HCT116 (cell line): ENCODE measurements around the gene CHAF1B. TPM values are rescaled to one million over a fixed set of nuclear protein-coding genes. Genes with fewer than 3 reads are reported as not detected.

Experiments
- ATAC-seq: fragments of 200-7000 bp; cut with Tn5 transposase; 2 replicates; pipeline ENCODE4 v1.9.1; 2020; ENCODE audit warnings: mild to moderate bottlenecking, moderate library complexity
- BruUV-seq: library from RNA; stranded (reverse); fragments of 400-500 nt; replicated peaks from 2 replicates; lab custom pipeline; 2021; lab: Mats Ljungman, UMichigan
- CTCF ChIA-PET: fragments of 300-600 bp; sonication (Branson Sonifier 250); formaldehyde crosslinking; loops from one replicate; lab custom pipeline; 2021; ENCODE audit warnings: antibody characterized with exemption; lab: Charles Lee
- POLR2A ChIA-PET: fragments of 300-600, 350-600 bp; sonication (Branson Sonifier 250); formaldehyde crosslinking; loops from one replicate; lab custom pipeline; 2021; ENCODE audit warnings: antibody characterized with exemption; lab: Charles Lee
- RAD21 ChIA-PET, 2 experiments: fragments of 300-600 bp; sonication (Branson Sonifier 250); formaldehyde crosslinking; loops; one replicate each; lab custom pipeline; 2023; ENCODE audit warnings: low total read pairs in 2 of 2; ENCODE audit not compliant: uncharacterized antibody in 2 of 2, unreplicated experiment in 2 of 2, low non-redundant PET in 1 of 2; lab: Charles Lee
- DNase-seq: peaks from one replicate; pipeline ENCODE4 v3.0.0-alpha.2; 2010; ENCODE audit warnings: low read depth, low spot score
- H2AFZ ChIP-seq: fragments of 200-600 bp; shearing (Covaris generic), sonication (generic); 2 replicates; pipeline ENCODE4 v1.6.1; 2017; ENCODE audit warnings: low read depth, mixed run types, mixed read lengths, antibody characterized with exemption, low read length; ENCODE audit not compliant: poor library complexity, severe bottlenecking
- H3K27ac ChIP-seq: 2 replicates; pipeline ENCODE4 v1.5.1; 2012; ENCODE audit warnings: low read depth, low read length
- H3K27me3 ChIP-seq: fragments of 200-600 bp; sonication (generic); 2 replicates; pipeline ENCODE4 v1.6.1; 2016; ENCODE audit warnings: mixed run types, low read length, mixed read lengths; ENCODE audit not compliant: insufficient read depth
- H3K36me3 ChIP-seq, 2 experiments: fragments of 200-500 bp in 1 of 2; fragments of 200-600 bp in 1 of 2; sonication (Bioruptor generic) in 1 of 2; sonication (generic) in 1 of 2; 2 replicates each; pipeline versions ENCODE4 v1.5.1 to v1.6.1; 2014 to 2016; ENCODE audit warnings: low read length in 2 of 2, inconsistent platforms in 1 of 2, mixed read lengths in 1 of 2, mixed run types in 1 of 2; ENCODE audit not compliant: insufficient read depth in 2 of 2, control insufficient read depth in 1 of 2
- H3K4me1 ChIP-seq, 2 experiments: fragments of 200-600 bp in 1 of 2; sonication (generic) in 1 of 2; 2 replicates each; pipeline versions ENCODE4 v1.5.1 to v1.6.1; 2012 to 2017; ENCODE audit warnings: low read length in 2 of 2, inconsistent platforms in 1 of 2, mild to moderate bottlenecking in 1 of 2, mixed read lengths in 1 of 2, mixed run types in 1 of 2, moderate library complexity in 1 of 2; ENCODE audit not compliant: insufficient read depth in 2 of 2, control insufficient read depth in 1 of 2
- H3K4me2 ChIP-seq: fragments of 200-600 bp; sonication (generic); 2 replicates; pipeline ENCODE4 v1.6.1; 2017; ENCODE audit warnings: mixed run types, low read length, mixed read lengths
- H3K4me3 ChIP-seq, 2 experiments: fragments of 200-600 bp in 1 of 2; sonication (generic) in 1 of 2; replicated peaks in 1 of 2; 2 replicates each; pipeline ENCODE4 v1.5.1; 2011 to 2016; ENCODE audit warnings: low read length in 2 of 2, control low read depth in 1 of 2, low read depth in 1 of 2, mild to moderate bottlenecking in 1 of 2, mixed read lengths in 1 of 2, mixed run types in 1 of 2
- H3K79me2 ChIP-seq: fragments of 200-600 bp; sonication (generic); 2 replicates; pipeline ENCODE4 v1.6.1; 2017; ENCODE audit warnings: mild to moderate bottlenecking, mixed run types, low read length, moderate library complexity, mixed read lengths; ENCODE audit not compliant: insufficient read depth
- H3K9ac ChIP-seq: fragments of 200-600 bp; sonication (generic); 2 replicates; pipeline ENCODE4 v1.6.1; 2016; ENCODE audit warnings: low read length, mixed read lengths
- H3K9me2 ChIP-seq: fragments of 200-600 bp; sonication (generic), shearing (Covaris generic); 2 replicates; pipeline ENCODE4 v1.6.1; 2017; ENCODE audit warnings: mixed run types, mild to moderate bottlenecking, moderate library complexity; ENCODE audit not compliant: insufficient read depth
- H3K9me3 ChIP-seq, 2 experiments: fragments of 200-500 bp in 1 of 2; fragments of 200-600 bp in 1 of 2; sonication (Bioruptor generic) in 1 of 2; sonication (generic) in 1 of 2; 2 replicates each; pipeline ENCODE4 v1.6.1; 2014 to 2017; ENCODE audit warnings: low read length in 2 of 2, mixed read lengths in 2 of 2, inconsistent platforms in 1 of 2, low read depth in 1 of 2, mild to moderate bottlenecking in 1 of 2, mixed run types in 1 of 2, moderate library complexity in 1 of 2; ENCODE audit not compliant: control insufficient read depth in 1 of 2, insufficient read depth in 1 of 2
- H4K20me1 ChIP-seq: fragments of 200-600 bp; sonication (generic), shearing (Covaris generic); 2 replicates; pipeline ENCODE4 v1.6.1; 2017; ENCODE audit warnings: mixed run types, mild to moderate bottlenecking, moderate library complexity; ENCODE audit not compliant: insufficient read depth
- CTCF ChIP-seq, 3 experiments: fragments of 200-600 bp in 1 of 3; sonication (generic) in 1 of 3; IDR thresholded peaks in 2 of 3; conservative IDR thresholded peaks in 1 of 3; 2 replicates each; pipeline ENCODE4 v1.5.1; 2012 to 2017; ENCODE audit warnings: low read depth in 2 of 3, low read length in 2 of 3, antibody characterized with exemption in 1 of 3, borderline replicate concordance in 1 of 3, control low read depth in 1 of 3, mild to moderate bottlenecking in 1 of 3, mixed read lengths in 1 of 3, mixed run types in 1 of 3, moderate library complexity in 1 of 3; ENCODE audit not compliant: insufficient read depth in 1 of 3
- SIN3A ChIP-seq: IDR thresholded peaks from 2 replicates; pipeline ENCODE4 v1.6.1; 2012; ENCODE audit warnings: low read depth
- SRF ChIP-seq: IDR thresholded peaks from 2 replicates; pipeline ENCODE4 v1.6.1; 2012; ENCODE audit warnings: low read depth
- ZBTB33 ChIP-seq: IDR thresholded peaks from 2 replicates; pipeline ENCODE4 v1.6.1; 2011; ENCODE audit warnings: mild to moderate bottlenecking, low read length, moderate library complexity; ENCODE audit not compliant: insufficient replicate concordance; ENCODE audit errors: extremely low read depth
- intact Hi-C: fragments of 100-400 bp; cut with micrococcal nuclease; formaldehyde crosslinking; loops from 2 replicates; pipeline ENCODE4 v1.10.0; 2022
- total RNA-seq: library from RNA; stranded (reverse); gene quantifications from one replicate; pipeline ENCODE4 v1.2.1, GENCODE V29; 2021; ENCODE audit not compliant: unreplicated experiment

Gene CHAF1B
- total RNA-seq, 1 experiment from 2014 or later = 26.1 TPM

- POLR2A ChIA-PET = no interaction called here
- BruUV-seq = no TSS peak
- Histone ChIP-seq H3K36me3 (peaks cover 26 to 28% of the 10 kb centered on the region in 2 experiments; a peak in 3 of 4 replicates), H3K79me2 (no peaks in the 10 kb centered on the region; the same call in 1 of the 2 replicates), H3K9ac (no peak overlapping the region), H3K9me2 (no peaks in the 10 kb centered on the region), H2AFZ (no peak overlapping the region), H3K4me1 (no peaks in the 10 kb centered on the region), H4K20me1 (no peaks in the 10 kb centered on the region), H3K9me3 (no peaks in the 10 kb centered on the region), H3K27me3 (no peaks in the 10 kb centered on the region), H3K4me3 (no peak overlapping the region), H3K4me2 (no peak overlapping the region), H3K27ac (no peak overlapping the region)
- ATAC-seq = no peak
- RAD21 ChIA-PET = no interaction called here
- DNase-seq = no peak
- CTCF ChIA-PET = no interaction called here
- TF ChIP-seq ZBTB33 = no peak
- no peak for TF ChIP-seq SIN3A
- no peak for TF ChIP-seq CTCF (IDR thresholded peaks at IDR 0.05 in 2 of 3, conservative IDR thresholded peaks at IDR 0.05 in 1 of 3; ENCODE audit: borderline replicate concordance in 1 of 3, insufficient read depth in 1 of 3, low read depth in 2 of 3, low read length in 2 of 3)
- no peak for TF ChIP-seq SRF
- intact Hi-C loops = no loop called here
Observed at GRCh38 chr21:36354918-36355680, 30.1 kb upstream of the CHAF1B start.
